ENCODE measurements around the gene CHIA.
"Not testable (repeated sequence)": the region's sequence is repeated elsewhere in the genome, so short reads cannot be mapped to it uniquely, and the experiment has no call there.

The CHIA gene

GRCh38 chr1:111286912-111287311, 3.7 kb upstream of the CHIA start:
- no peak for DNase-seq

- no peak for DNase-seq
Observed at GRCh38 chr1:111289371-111289770, 1.3 kb upstream of the CHIA start.

DNA sequence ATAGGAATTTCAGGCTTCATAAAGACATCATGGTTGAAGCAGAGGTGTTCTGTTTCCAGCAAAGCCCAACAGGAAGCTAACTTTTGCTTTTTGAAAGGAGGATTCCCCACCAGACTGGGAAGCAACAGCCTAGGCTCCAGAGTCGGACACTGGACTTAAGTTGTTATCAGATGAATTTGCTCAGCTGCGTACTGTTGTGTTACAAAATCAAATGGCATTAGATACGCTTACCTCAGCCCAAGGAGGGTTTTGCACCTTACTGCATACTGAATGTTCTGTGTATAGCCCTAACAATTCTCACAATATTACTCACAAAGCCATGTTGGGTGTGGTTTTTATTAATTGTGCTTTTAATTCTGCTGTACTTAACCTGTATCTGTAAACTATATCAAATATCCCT, 547 bp upstream of the CHIA start:
- no peak for DNase-seq

GRCh38 chr1:111294390-111294789, 3.7 kb downstream of the CHIA start:
- no peak for DNase-seq

- DNase-seq: no peak
Observed at GRCh38 chr1:111302374-111302773, 11.7 kb downstream of the CHIA start.

GRCh38 chr1:111309690-111310089, 19.0 kb downstream of the CHIA start:
- no peak for DNase-seq

GRCh38 chr1:111318523-111318922, 27.9 kb downstream of the CHIA start:
- DNase-seq: no peak

DNA sequence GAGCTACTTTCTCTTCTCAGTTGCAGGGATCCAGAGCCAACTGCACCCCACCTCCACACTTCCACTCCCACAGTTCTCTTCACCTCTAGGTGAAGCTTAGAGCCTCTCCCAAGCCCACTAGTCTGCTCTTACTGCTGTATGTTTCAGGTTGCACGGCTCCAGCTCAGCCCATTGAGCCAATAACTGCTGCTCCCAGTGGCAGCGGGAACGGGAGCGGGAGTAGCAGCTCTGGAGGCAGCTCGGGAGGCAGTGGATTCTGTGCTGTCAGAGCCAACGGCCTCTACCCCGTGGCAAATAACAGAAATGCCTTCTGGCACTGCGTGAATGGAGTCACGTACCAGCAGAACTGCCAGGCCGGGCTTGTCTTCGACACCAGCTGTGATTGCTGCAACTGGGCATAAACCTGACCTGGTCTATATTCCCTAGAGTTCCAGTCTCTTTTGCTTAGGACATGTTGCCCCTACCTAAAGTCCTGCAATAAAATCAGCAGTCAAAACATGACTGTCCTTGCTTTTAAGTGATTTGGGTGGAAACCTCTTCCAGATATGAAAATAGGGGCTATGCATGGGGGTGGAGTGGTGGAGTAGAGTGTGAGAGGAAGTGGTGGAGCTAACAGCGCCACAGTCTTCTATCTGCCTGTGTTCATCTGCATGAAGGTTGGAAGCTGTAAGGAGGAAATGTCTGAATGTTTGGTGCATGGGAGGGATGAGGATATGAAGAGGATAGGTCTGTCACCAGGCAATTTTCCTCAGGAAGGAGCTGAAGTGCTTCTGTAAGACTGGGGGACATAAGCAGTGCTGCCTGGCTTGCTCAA, 29.6 kb downstream of the CHIA start:
- no peak for DNase-seq

- DNase-seq: no peak
Observed at GRCh38 chr1:111323231-111323630, 32.6 kb downstream of the CHIA start.

DNA sequence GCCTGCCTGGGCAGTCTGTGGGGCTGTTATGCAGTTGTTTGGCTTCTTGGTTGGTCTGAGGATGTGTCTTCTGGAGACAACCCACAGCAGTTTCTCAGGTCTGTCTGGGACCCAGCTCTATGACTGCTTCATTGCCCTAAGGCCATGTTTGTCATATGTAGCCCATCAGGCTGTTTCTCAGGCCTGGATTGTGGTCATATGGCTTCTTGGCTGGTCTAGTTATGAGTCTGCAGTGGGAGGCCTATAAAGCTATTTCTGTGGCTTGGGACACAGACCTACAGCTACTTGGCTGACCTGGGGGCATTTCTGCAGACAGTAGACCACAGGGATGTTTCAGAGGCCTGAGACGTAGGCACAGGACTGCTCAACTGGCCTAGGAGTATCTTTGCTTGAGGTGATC, 41.5 kb downstream of the CHIA start:
- no peak for DNase-seq

GRCh38 chr1:111334169-111334568, 43.5 kb downstream of the CHIA start:
- peak; percentile 60 for DNase-seq

DNA sequence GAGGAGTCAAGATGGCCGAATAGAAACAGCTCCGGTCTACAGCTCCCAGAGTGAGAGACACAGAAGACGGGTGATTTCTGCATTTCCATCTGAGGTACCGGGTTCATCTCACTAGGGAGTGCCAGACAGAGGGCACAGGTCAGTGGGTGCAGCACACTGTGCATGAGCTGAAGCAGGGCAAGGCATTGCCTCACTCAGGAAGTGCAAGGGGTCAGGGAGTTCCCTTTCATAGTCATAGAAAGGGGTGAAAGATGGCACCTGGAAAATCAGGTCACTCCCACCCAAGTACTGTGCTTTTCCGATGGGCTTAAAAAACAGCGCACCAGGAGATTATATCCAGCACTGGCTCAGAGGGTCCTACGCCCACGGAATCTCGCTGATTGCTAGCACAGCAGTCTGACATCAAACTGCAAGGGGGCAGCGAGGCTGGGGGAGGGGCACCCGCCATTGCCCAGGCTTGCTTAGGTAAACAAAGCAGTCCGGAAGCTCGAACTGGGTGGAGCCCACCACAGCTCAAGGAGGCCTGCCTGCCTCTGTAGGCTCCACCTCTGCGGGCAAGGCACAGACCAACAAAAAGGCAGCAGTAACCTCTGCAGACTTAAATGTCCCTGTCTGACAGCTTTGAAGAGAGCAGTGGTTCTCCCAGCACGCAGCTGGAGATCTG, 44.7 kb downstream of the CHIA start:
- not testable (repeated sequence) for DNase-seq

DNA sequence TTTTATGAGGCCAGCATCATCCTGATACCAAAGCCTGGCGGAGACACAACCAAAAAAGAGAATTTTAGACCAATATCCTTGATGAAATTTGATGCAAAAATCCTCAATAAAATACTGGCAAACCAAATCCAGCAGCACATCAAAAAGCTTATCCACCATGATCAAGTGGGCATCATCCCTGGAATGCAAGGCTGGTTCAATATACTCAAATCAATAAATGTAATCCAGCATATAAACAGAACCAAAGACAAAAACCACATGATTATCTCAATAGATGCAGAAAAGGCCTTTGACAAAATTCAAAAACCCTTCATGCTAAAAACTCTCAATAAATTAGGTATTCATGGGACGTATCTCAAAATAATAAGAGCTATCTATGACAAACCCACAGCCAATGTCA, 48.2 kb downstream of the CHIA start:
- not testable (repeated sequence) for DNase-seq

- DNase-seq: peak; percentile 81
Observed at GRCh38 chr1:111346089-111346885, 55.6 kb downstream of the CHIA start.

GRCh38 chr1:111347026-111347425, 56.4 kb downstream of the CHIA start:
- DNase-seq: no peak

DNA sequence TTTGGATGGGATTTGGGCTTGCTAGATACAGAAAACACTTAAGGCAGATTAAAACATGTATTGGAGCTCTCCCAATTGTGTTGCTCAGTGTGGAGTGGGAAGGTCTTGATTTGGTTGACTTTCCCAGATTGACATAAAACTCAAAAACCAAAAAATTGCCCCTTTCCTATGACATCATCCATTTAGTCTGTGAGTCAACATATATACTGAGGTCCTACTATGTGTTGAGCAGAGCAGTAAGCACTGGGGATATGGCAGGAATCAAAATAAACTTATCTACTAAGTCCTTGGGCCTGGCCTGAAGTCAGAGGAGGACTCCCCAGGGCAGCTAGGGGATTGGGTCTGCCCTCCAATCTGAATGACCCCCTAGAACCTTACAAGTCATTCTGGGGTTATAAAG, 61.0 kb downstream of the CHIA start:
- DNase-seq: no peak

DNA sequence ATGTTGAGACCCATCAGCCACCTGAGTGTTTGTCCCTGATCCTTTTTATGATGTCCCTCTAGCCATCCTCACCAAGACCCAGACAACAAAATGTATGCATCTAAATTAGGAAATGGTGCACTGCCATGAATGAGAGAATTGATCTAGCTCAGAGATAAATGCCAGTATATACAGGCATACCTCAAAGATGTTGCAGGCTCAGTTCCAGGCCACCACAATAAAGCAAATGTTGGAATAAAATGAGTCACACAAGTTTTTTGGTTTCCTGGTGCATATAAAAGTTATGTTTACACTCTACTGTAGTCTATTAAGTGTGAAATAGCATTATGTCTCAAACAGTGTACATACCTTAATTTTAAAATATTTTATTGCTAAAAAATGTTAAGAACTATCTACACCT, 63.9 kb downstream of the CHIA start:
- no peak for DNase-seq

DNA sequence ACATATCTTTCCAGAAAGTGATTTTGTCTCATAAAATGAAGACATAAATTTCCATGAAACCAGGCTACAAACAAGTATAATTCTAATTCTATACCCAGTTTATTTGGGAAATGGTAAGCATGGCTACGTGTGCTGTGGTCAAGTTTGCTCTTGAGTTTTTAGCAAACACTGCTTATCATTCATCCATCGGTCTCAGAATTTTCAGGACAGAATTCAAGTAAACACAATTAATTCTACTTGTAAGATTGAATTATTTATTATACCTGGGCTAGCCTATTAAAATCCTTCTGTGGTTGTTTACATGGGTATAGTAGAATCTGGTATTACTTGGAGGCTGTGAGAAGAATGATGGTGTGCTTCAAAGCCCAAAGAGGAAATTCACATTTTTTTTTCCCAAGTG, 68.3 kb downstream of the CHIA start:
- DNase-seq: no peak

- no peak for DNase-seq
Observed at GRCh38 chr1:111359376-111359775, 68.7 kb downstream of the CHIA start.

GRCh38 chr1:111360257-111360656, 69.6 kb downstream of the CHIA start:
- DNase-seq: not testable (repeated sequence)

DNA sequence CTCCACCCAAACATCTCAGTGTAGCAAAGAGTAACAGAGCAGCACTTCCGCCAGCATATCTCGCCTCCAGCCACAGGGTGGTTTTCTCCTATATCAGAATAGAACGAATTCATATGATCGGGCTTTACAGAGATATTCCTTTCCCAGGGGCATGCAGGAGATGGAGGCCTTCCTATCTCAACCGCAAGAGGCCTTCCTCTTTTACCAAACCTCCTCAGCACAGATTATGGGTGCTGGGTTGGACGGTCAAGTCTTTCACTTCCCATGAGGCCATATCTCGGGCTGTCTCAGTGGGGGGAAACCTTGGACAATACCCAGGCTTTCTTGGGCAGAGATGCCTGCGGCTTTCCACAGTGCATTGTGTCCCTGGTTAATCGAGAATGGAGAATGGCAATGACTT, 71.1 kb downstream of the CHIA start:
- no peak for DNase-seq

DNA sequence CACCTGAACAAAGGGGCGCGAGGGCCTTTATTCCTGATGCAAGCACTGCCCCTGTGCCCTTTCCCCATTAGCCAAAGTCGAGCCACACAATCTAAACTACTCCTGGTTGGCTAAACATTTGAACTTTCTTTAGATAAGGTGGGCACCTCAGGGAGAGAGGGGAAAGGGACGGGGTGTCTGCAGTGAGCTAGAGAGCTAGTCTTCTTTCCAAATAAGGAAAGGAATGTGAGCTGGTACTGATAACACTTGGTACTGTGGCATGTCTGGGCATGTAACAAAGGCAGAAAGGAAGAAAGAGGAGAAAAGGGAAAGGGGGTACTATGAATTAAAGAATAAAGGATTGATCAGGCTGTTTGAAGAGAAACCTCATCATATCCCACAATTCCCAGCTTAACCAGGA, 74.0 kb downstream of the CHIA start:
- DNase-seq: no peak

GRCh38 chr1:111366256-111366655, 75.6 kb downstream of the CHIA start:
- DNase-seq: no peak

GRCh38 chr1:111369177-111369576, 78.5 kb downstream of the CHIA start:
- DNase-seq: no peak

Measured in activated naive CD4-positive, alpha-beta T cell treated with anti-CD3 and anti-CD28 coated beads, Interleukin-2, amount 50 U/mL, for 16 hours (primary cell).